ENCODE results near the gene CCDC18. TPM values are rescaled to one million over a fixed set of nuclear protein-coding genes. Genes with fewer than 3 reads are reported as not detected.
"Not testable (repeated sequence)": the region's sequence is repeated elsewhere in the genome, so short reads cannot be mapped to it uniquely, and the experiment has no call there.

The CCDC18 gene
- total RNA-seq, 4 donors from 2014 or later, result 2.7 to 15.9 (median 4.0) TPM

DNA sequence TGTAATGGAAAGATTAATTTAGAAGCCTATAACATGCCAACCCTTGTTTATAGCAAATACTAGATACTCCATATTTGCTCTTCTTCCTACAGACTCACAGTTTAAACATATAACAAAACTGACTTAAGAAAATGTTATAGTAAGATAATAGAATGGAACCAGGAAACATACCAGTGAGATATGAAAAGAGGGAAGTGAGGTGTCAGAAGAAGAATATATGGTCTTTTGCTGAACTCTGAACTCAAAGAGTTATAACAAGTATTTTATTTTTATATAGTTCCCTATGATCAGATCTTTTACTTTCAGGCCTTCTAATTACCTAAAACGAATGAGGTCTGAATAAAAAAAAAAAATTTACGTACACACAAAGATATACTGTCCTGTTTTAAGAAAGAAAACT is 21.2 kb upstream of the CCDC18 start:
- no peaks in the 10 kb centered on the region for H3K4me1 ChIP-seq
- no peak overlapping the region for H3K4me3 ChIP-seq
- 78% methylated on average over 2 of the region's 2 CpGs for WGBS
- no peaks in the 10 kb centered on the region for H3K9me3 ChIP-seq
- no peak overlapping the region for H3K27ac ChIP-seq
- no peak for DNase-seq (ENCODE audit: low spot score in 2 of 2)
- H3K36me3 ChIP-seq, result peaks cover 34% of the 10 kb centered on the region
- H3K27me3 ChIP-seq, result no peaks in the 10 kb centered on the region
- TF ChIP-seq EP300 (IDR thresholded peaks at IDR 0.05) (no peak), POLR2A (IDR thresholded peaks at IDR 0.05) (no peak), POLR2AphosphoS5 (IDR thresholded peaks at IDR 0.05) (no peak)
- TF ChIP-seq, protein P1, sequence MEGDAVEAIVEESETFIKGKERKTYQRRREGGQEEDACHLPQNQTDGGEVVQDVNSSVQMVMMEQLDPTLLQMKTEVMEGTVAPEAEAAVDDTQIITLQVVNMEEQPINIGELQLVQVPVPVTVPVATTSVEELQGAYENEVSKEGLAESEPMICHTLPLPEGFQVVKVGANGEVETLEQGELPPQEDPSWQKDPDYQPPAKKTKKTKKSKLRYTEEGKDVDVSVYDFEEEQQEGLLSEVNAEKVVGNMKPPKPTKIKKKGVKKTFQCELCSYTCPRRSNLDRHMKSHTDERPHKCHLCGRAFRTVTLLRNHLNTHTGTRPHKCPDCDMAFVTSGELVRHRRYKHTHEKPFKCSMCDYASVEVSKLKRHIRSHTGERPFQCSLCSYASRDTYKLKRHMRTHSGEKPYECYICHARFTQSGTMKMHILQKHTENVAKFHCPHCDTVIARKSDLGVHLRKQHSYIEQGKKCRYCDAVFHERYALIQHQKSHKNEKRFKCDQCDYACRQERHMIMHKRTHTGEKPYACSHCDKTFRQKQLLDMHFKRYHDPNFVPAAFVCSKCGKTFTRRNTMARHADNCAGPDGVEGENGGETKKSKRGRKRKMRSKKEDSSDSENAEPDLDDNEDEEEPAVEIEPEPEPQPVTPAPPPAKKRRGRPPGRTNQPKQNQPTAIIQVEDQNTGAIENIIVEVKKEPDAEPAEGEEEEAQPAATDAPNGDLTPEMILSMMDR (IDR thresholded peaks at IDR 0.05), result no peak

DNA sequence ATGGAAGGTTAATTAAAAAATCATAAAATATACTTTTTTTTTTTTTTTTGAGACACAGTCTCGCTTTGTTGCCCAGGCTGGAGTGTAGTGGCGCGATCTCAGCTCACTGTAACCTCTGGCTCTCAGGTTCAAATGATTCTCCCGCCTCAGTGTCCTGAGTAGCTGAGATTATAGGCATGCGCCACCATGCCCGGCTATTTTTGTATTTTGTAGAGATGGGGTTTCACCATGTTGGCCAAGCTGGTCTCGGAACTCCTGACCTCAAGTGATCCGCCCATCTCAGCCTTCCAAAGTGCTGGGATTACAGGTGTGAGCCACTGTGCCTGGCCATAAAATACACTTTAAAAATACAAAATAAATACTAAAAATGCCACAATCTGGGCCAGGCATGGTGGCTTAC is 17.2 kb upstream of the CCDC18 start:
- DNase-seq (ENCODE audit: low spot score in 2 of 2); H3K4me1 ChIP-seq; H3K27me3 ChIP-seq; H3K9me3 ChIP-seq; H3K4me3 ChIP-seq; H3K27ac ChIP-seq: not testable (repeated sequence)
- H3K36me3 ChIP-seq, result peaks cover 11% of the 10 kb centered on the region
- WGBS, result 97% methylated on average over 8 of the region's 8 CpGs

DNA sequence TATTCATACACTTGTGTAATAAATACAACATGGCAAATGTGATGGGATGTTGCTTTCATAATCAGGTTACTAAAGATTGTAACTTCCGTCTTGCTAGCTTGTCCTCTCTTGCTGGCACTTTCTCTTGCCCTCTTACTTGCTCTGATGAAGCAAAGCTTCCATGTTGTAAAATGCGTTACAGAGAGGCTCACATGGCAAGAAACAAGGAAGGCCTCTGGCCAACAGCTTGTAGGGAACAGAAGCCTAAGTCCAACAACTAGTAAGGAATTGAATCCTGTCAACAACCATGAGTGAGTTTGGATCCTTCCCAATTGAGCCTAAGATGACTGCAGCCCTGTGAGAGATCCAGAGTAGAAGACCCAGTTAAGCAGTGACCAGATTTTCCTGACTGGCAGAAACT is 15.7 kb upstream of the CCDC18 start:
- Histone ChIP-seq H3K4me1 (no peaks in the 10 kb centered on the region), H3K27ac (no peak overlapping the region), H3K9me3 (no peaks in the 10 kb centered on the region), H3K36me3 (no peaks in the 10 kb centered on the region), H3K27me3 (no peaks in the 10 kb centered on the region), H3K4me3 (no peak overlapping the region)
- WGBS, result 98% methylated on average over 2 of the region's 2 CpGs
- no peak for DNase-seq (ENCODE audit: low spot score in 2 of 2)
- TF ChIP-seq POLR2AphosphoS5 (IDR thresholded peaks at IDR 0.05) (no peak), POLR2A (IDR thresholded peaks at IDR 0.05) (no peak), EP300 (IDR thresholded peaks at IDR 0.05) (no peak)
- TF ChIP-seq, protein P1 (IDR thresholded peaks at IDR 0.05), result no peak

DNA sequence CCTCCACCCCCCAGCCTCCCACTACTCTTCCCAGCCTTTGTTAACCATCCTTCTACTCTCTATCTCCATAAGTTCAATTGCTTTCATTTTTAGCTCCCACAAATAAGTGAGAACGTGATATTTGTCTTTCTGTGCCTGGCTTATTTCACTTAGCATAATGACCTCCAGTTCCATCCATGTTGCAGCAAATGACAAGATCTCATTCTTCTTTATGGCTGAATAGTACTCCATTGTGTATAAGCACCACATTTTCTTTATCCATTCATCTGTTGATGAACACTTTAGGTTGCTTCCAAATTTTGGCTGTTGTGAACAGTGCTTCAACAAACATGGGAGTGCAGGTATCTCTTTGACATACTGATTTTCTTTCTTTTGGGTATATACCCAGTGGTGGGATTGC is 14.6 kb upstream of the CCDC18 start:
- 92% methylated on average over 1 of the region's 1 CpG for WGBS
- not testable (repeated sequence) for H3K9me3 ChIP-seq

DNA sequence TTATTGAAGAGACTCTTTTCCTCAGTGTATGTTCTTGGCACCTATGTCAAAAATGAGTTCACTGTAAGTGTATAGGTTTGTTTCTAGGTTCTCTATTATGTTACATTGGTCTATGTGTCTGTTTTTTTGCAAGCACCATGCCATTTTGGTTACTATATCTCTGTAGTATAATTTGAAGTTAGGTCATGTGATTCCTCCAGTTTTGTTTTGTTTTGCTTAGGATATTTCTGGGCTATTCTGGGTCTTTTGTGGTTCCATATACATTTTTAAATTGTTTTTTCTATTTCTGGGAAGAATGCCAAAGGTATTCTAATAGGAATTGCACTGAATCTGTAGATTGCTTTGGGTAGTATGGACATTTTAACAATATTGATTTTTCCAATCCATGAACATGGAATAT is 13.5 kb upstream of the CCDC18 start:
- Histone ChIP-seq H3K4me3 (no peak overlapping the region), H3K27me3 (no peaks in the 10 kb centered on the region), H3K9me3 (no peaks in the 10 kb centered on the region), H3K4me1 (peaks cover 3% of the 10 kb centered on the region), H3K36me3 (peaks cover 2% of the 10 kb centered on the region), H3K27ac (no peak overlapping the region)
- no peak for DNase-seq (ENCODE audit: low spot score in 2 of 2)
- TF ChIP-seq POLR2AphosphoS5 (IDR thresholded peaks at IDR 0.05) (no peak), POLR2A (IDR thresholded peaks at IDR 0.05) (no peak), EP300 (IDR thresholded peaks at IDR 0.05) (no peak)
- TF ChIP-seq, protein P1 (IDR thresholded peaks at IDR 0.05), result no peak

More for the DNA sequence above, 14.6 kb upstream of the CCDC18 start:
- not testable (repeated sequence) for DNase-seq (ENCODE audit: low spot score in 2 of 2); H3K27ac ChIP-seq; H3K36me3 ChIP-seq; H3K4me1 ChIP-seq; H3K27me3 ChIP-seq; H3K4me3 ChIP-seq

DNA sequence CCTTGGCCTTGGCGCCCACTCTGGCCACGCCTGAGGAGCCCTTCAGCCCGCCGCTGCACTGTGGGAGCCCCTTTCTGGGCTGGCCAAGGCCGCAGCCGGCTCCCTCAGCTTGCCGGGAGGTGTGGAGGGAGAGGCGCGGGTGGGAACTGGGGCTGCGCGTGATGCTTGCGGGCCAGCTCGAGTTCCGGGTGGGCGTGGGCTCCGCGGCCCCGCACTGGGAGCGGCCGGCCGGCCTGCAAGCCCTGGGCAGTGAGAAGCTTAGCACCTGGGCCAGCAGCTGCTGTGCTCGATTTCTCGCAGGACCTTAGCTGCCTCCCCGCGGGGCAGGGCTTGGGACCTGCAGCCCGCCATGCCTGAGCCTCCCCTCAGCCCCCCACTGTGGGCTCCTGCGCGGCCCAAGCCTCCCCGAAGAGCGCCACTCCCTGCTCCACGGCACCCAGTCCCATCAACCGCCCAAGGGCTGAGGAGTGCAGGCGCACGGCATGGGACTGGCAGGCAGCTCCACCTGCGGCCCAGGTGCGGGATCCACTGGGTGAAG is 10.3 kb upstream of the CCDC18 start:
- not testable (repeated sequence) for H3K9me3 ChIP-seq; H3K36me3 ChIP-seq; H3K27ac ChIP-seq; H3K4me3 ChIP-seq; DNase-seq (ENCODE audit: low spot score in 2 of 2); H3K27me3 ChIP-seq
- peaks cover 15% of the 10 kb centered on the region for H3K4me1 ChIP-seq
- 97% methylated on average over 9 of the region's 36 CpGs for WGBS

DNA sequence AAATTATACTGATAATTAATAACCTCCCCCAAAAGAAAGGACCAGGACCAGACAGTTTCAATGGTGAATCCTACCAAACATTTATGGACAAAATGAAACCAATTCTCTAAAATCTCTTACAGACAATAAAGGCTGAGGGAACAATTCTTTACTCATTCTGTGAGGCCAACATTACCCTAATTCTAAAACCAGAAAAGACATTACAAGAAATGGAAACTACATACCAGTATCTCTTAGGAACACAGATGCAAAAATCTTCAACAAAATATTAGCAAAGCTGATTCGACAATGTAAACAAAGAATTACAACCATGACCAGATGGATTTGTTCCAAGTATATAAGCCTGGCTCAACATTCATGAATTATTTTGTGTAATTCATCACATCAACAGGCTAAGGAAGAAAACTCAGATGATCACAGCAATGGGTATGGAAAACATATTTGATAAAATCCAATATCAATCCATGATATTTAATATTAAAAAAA is 8.9 kb upstream of the CCDC18 start:
- Histone ChIP-seq H3K4me1 (peaks cover 24% of the 10 kb centered on the region), H3K9me3 (no peaks in the 10 kb centered on the region), H3K27me3 (no peaks in the 10 kb centered on the region), H3K4me3 (no peak overlapping the region), H3K36me3 (peaks cover 2% of the 10 kb centered on the region), H3K27ac (no peak overlapping the region)
- TF ChIP-seq, protein P1 (IDR thresholded peaks at IDR 0.05), result no peak
- TF ChIP-seq POLR2AphosphoS5 (IDR thresholded peaks at IDR 0.05) (no peak), POLR2A (IDR thresholded peaks at IDR 0.05) (no peak), EP300 (IDR thresholded peaks at IDR 0.05) (no peak)
- DNase-seq (ENCODE audit: low spot score in 2 of 2), result no peak
- WGBS, result 65% methylated on average over 1 of the region's 1 CpG
